GM13977 (cell line): ENCODE results near the gene APEX1.

Source experiments
- DNase-seq: peaks from one replicate; pipeline ENCODE4 v3.0.0; 2012; ENCODE audit warnings: low spot score
- CTCF ChIP-seq: IDR thresholded peaks from 2 replicates; pipeline ENCODE4 v1.5.1; 2012; ENCODE audit warnings: mild to moderate bottlenecking, control low read depth; ENCODE audit not compliant: insufficient read depth; ENCODE audit errors: extremely low read depth, missing control alignments
- in situ Hi-C: fragments of 300-500 bp; cut with MboI; formaldehyde crosslinking; loops from one replicate; pipeline ENCODE4 v1.12.0; 2022; ENCODE audit warnings: low sequenced_read_pairs, low pct_unique_long_range_greater_than_20kb, mixed read lengths, inconsistent platforms; ENCODE audit not compliant: unreplicated experiment

APEX1 gene

DNA sequence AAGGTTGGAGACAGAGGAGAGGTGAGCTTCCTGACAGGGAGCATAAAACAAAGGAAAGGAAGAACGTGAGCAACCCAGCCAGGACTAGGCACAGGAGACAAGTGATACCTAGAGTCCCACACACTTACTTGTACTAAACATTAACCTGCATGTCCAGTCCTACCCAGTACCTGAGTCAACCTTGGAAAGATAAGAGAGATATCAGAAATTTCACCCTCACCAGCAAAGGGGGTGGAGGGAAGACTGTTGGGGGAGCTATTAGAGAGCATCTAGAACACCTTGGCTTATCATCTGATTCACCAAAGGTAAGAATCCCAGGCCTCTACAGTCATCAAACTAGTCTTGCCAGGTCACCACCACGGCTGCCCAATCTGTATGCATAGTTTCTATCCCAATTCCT lies 30.2 kb upstream of the APEX1 start:
- in situ Hi-C loops = no loop called here
- no peak for DNase-seq
- no peak for TF ChIP-seq CTCF

DNA sequence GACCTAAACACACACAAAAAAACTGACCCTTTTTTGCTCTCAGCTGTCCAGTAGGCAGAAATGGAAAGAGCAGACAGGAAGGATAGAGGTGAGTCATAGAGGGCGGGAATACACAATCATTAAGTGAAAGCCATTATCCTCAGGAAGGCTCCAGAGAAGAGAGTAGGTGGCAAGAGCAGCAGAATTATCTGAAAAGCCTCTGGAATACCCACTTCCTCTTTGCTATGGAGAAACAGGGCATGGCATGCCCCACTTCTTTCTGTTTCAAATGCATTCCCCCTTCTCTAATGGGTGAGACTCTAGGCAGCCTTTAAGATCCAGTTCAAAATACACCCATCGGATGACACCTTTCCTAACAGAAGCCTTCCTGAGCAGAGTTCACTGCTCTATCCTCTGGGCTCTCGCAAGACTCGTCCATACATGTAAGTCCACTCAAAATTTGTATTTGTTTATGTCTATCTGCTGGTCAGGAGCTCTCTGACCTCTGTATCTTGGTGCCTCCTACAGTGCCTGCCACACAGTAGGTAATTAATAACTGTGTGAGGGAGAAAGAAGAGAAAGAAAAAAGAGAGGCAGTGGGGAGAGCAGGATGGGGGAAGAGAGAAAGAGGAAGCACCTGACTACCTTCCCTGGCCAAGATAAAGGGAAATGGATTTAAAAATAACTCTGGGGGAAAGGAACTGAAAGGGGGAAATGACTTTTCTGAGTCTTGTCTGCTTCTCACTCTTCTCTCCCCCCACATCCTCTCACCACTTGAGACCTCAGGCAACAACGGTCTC lies 27.6 kb upstream of the APEX1 start:
- peak; percentile 76 for DNase-seq
- in situ Hi-C loops = no loop called here
- TF ChIP-seq CTCF = no peak

DNA sequence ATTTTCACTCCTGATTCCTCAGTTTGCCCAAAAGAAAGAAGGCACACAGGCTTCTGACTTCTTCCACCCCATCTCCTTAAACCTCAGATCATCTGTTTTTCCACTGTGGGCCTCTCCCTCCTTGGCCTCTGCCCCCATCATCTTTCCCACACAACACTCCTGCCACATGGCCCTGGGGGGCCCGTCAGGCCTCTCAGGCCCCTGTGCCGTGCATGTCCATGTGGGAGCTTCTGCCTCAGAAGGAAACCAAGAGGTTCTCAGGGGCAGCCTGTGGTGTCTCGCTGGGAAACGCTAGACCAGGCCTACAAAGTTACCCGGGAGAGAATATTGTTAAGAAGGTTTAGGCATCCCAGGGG lies 27.0 kb upstream of the APEX1 start:
- no peak for TF ChIP-seq CTCF
- DNase-seq = no peak
- in situ Hi-C loops = no loop called here

DNA sequence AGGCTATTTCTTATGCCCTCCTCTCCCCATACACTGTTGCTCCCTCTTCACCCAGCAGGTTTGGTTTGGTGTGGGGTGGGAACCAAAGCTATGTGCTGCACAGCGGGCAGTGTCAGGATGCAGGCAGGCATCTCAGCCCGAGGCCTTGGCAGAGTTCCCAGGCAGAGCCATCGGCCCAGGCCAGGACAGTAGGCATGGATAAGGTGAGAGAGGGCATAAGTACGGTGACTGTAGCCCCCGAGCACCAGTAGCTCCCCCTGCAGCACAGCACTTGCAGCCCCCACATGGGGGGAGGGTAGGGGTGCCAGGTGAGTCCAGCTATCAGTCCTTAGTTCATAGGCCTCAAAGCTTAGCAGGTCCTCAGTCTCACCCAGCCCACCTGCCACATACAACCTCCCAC lies 26.2 kb upstream of the APEX1 start:
- TF ChIP-seq CTCF = no peak
- in situ Hi-C loops = no loop called here
- DNase-seq = no peak

GRCh38 chr14:20429801-20430669 lies 25.0 kb upstream of the APEX1 start:
- TF ChIP-seq CTCF = no peak
- in situ Hi-C loops = no loop called here
- DNase-seq = no peak

- no peak for TF ChIP-seq CTCF
- in situ Hi-C loops = no loop called here
- no peak for DNase-seq
Measured at GRCh38 chr14:20434701-20435581, 20.1 kb upstream of the APEX1 start.
